OCI-LY7 (cell line): Measurements from ENCODE around the gene DDX50. TPM values are rescaled to one million over a fixed set of nuclear protein-coding genes. Genes with fewer than 3 reads are reported as not detected.
A peak's percentile ranks its signal among the peaks of the same experiment; 100 is the strongest.
"Not testable (repeated sequence)": the region's sequence is repeated elsewhere in the genome, so short reads cannot be mapped to it uniquely, and the experiment has no call there.

Source experiments
- BruUV-seq: library from RNA; stranded (reverse); fragments of 400-500 nt; replicated peaks from 2 replicates; lab custom pipeline; 2021; lab: Mats Ljungman, UMichigan
- CTCF ChIA-PET: fragments of 300-600 bp; sonication (Branson Sonifier 250); formaldehyde crosslinking; loops from one replicate; lab custom pipeline; 2022; ENCODE audit warnings: antibody characterized with exemption; ENCODE audit not compliant: unreplicated experiment; lab: Charles Lee
- POLR2A ChIA-PET: fragments of 300-600 bp; sonication (Branson Sonifier 250); formaldehyde crosslinking; loops from one replicate; lab custom pipeline; 2022; ENCODE audit warnings: antibody characterized with exemption; lab: Charles Lee
- DNase-seq: peaks from one replicate; pipeline ENCODE4 v3.0.0-alpha.2; 2015; ENCODE audit warnings: low spot score
- H2AFZ ChIP-seq: fragments of 200-600 bp; sonication (generic), shearing (Covaris generic); 2 replicates; pipeline ENCODE4 v1.6.1; 2014; ENCODE audit warnings: mild to moderate bottlenecking, antibody characterized with exemption, low read length, moderate library complexity
- H3K27ac ChIP-seq: fragments of 200-600 bp; sonication (generic); 2 replicates; pipeline ENCODE4 v1.5.1; 2014; ENCODE audit warnings: mixed run types, low read depth, mild to moderate bottlenecking, moderate library complexity, low read length, inconsistent platforms; ENCODE audit not compliant: poor library complexity, severe bottlenecking
- H3K36me3 ChIP-seq: fragments of 200-600 bp; sonication (generic); 2 replicates; pipeline ENCODE4 v1.6.1; 2014; ENCODE audit warnings: mild to moderate bottlenecking, antibody characterized with exemption, low read length, moderate library complexity, mixed read lengths; ENCODE audit not compliant: insufficient read depth
- H3K4me1 ChIP-seq: fragments of 200-600 bp; sonication (generic); 2 replicates; pipeline ENCODE4 v1.5.1; 2014; ENCODE audit warnings: mild to moderate bottlenecking, low read length; ENCODE audit not compliant: insufficient read depth, poor library complexity, severe bottlenecking
- H3K4me2 ChIP-seq: fragments of 200-600 bp; sonication (generic); 2 replicates; pipeline ENCODE4 v1.6.1; 2014; ENCODE audit warnings: mild to moderate bottlenecking, low read length
- H3K4me3 ChIP-seq: fragments of 200-600 bp; sonication (generic); 2 replicates; pipeline ENCODE4 v1.5.1; 2014; ENCODE audit warnings: mild to moderate bottlenecking, low read depth, low read length; ENCODE audit not compliant: poor library complexity, severe bottlenecking
- H3K79me2 ChIP-seq: fragments of 200-600 bp; sonication (generic); 2 replicates; pipeline ENCODE4 v1.6.1; 2016; ENCODE audit warnings: low read depth, mild to moderate bottlenecking, low read length, moderate library complexity, mixed read lengths; ENCODE audit not compliant: insufficient read depth
- H3K9me2 ChIP-seq: fragments of 200-600 bp; sonication (generic); 2 replicates; pipeline ENCODE4 v1.6.1; 2016; ENCODE audit warnings: mild to moderate bottlenecking, low read length, mixed read lengths; ENCODE audit not compliant: insufficient read depth
- H3K9me3 ChIP-seq: fragments of 200-600 bp; sonication (generic); 2 replicates; pipeline ENCODE4 v1.6.1; 2014; ENCODE audit warnings: mild to moderate bottlenecking, mixed run types, low read length, mixed read lengths
- H4K20me1 ChIP-seq: fragments of 200-600 bp; sonication (generic); 2 replicates; pipeline ENCODE4 v1.6.1; 2014; ENCODE audit warnings: mild to moderate bottlenecking, antibody characterized with exemption, low read length, moderate library complexity, mixed read lengths; ENCODE audit not compliant: insufficient read depth
- CTCF ChIP-seq: fragments of 200-600 bp; sonication (generic); conservative IDR thresholded peaks from 2 replicates; pipeline ENCODE4 v1.5.1; 2014; ENCODE audit warnings: mild to moderate bottlenecking, antibody characterized with exemption, low read length, moderate library complexity, mixed read lengths
- EZH2phosphoT487 ChIP-seq: fragments of 200-600 bp; sonication (generic); IDR thresholded peaks from 2 replicates; pipeline ENCODE4 v1.6.1; 2018; ENCODE audit warnings: low read depth, borderline replicate concordance, mild to moderate bottlenecking, mixed run types, antibody characterized with exemption, low read length, moderate library complexity, mixed read lengths
- intact Hi-C: fragments of 100-400 bp; cut with micrococcal nuclease; formaldehyde crosslinking; loops from one replicate; pipeline ENCODE4 v1.10.0; 2022; ENCODE audit not compliant: unreplicated experiment
- total RNA-seq, 2 experiments: library from RNA; depleted of rRNA in 1 of 2; stranded (reverse); fragments of >200 nt in 1 of 2; shearing (Covaris generic) in 1 of 2; gene quantifications; 2 replicates each; pipeline ENCODE4 v1.2.3, GENCODE V29; 2014 to 2022

The DDX50 gene
- total RNA-seq, 2 experiments from 2014 or later: 31.1 to 49.1 TPM

GRCh38 chr10:68979738-68980137, 78.6 kb downstream of the DDX50 start:
- BruUV-seq: not testable (repeated sequence)
- H3K36me3 ChIP-seq: peaks cover 98% of the 10 kb centered on the region

GRCh38 chr10:68981074-68981473, 80.0 kb downstream of the DDX50 start:
- Histone ChIP-seq H3K36me3 (peaks cover 98% of the 10 kb centered on the region), H2AFZ (no peak overlapping the region), H4K20me1 (peaks cover 7% of the 10 kb centered on the region; the same call in 1 of the 2 replicates), H3K4me1 (no peaks in the 10 kb centered on the region), H3K9me3 (no peaks in the 10 kb centered on the region), H3K4me3 (no peak overlapping the region), H3K4me2 (no peak overlapping the region), H3K9me2 (no peaks in the 10 kb centered on the region), H3K79me2 (peaks cover 18% of the 10 kb centered on the region; the same call in 1 of the 2 replicates), H3K27ac (no peak overlapping the region)
- TF ChIP-seq EZH2phosphoT487 (no peak), CTCF (peak; percentile 62)
- no TSS peak for BruUV-seq
- POLR2A ChIA-PET: interaction anchor here (0.6 to 1.3 kb wide), 4 partner anchors 15 to 1422 kb away, joined by 3 to 5 read pairs (median 4); no protein-coding TSS in a partner anchor
- intact Hi-C loops: no loop called here
- DNase-seq: peak; percentile 19
- CTCF ChIA-PET: no interaction called here

More at GRCh38 chr10:68979738-68980137, 78.6 kb downstream of the DDX50 start:
- Histone ChIP-seq H3K79me2 (peaks cover 18% of the 10 kb centered on the region; the same call in 1 of the 2 replicates), H4K20me1 (peaks cover 14% of the 10 kb centered on the region; the same call in 1 of the 2 replicates)
- DNase-seq, H3K9me2 ChIP-seq, H2AFZ ChIP-seq, H3K9me3 ChIP-seq, CTCF ChIA-PET, POLR2A ChIA-PET, H3K4me2 ChIP-seq, H3K4me3 ChIP-seq, H3K27ac ChIP-seq, H3K4me1 ChIP-seq: not testable (repeated sequence)
- intact Hi-C loops: loop anchor here (5.0 kb wide), 1 partner anchor 227 kb away; no protein-coding TSS in a partner anchor

- Histone ChIP-seq H3K36me3 (peaks cover 98% of the 10 kb centered on the region), H3K9me2 (no peaks in the 10 kb centered on the region), H3K4me1 (no peaks in the 10 kb centered on the region), H2AFZ (no peak overlapping the region), H3K79me2 (peaks cover 18% of the 10 kb centered on the region; the same call in 1 of the 2 replicates), H4K20me1 (peaks cover 7% of the 10 kb centered on the region; the same call in 1 of the 2 replicates), H3K27ac (no peak overlapping the region), H3K4me2 (no peak overlapping the region), H3K9me3 (no peaks in the 10 kb centered on the region), H3K4me3 (no peak overlapping the region)
- no TSS peak for BruUV-seq
- intact Hi-C loops: no loop called here
- DNase-seq: no peak
- POLR2A ChIA-PET: interaction anchor here (0.6 to 1.3 kb wide), 2 partner anchors 13 to 97 kb away, joined by 3 to 4 read pairs; no protein-coding TSS in a partner anchor
- CTCF ChIA-PET: no interaction called here
- TF ChIP-seq CTCF (no peak), EZH2phosphoT487 (no peak)
These were observed 81.3 kb downstream of the DDX50 start for GRCh38 chr10:68982389-68982788.
